A549 treated with Mapracorat at 1 μM for 4 hours (cell line): ENCODE data around the gene PCDH1. TPM values are rescaled to one million over a fixed set of nuclear protein-coding genes. Genes with fewer than 3 reads are reported as not detected.

Source experiments
- total RNA-seq: library from RNA; stranded (reverse); fragments of 200-300 nt; extraction: Qiagen RNA extraction; gene quantifications from 5 replicates; pipeline ENCODE4 v1.2.3, GENCODE V29; 2022

PCDH1 gene
- 2.2 to 3.8 TPM (median 3.0 TPM) in 5 replicates for total RNA-seq

DNA sequence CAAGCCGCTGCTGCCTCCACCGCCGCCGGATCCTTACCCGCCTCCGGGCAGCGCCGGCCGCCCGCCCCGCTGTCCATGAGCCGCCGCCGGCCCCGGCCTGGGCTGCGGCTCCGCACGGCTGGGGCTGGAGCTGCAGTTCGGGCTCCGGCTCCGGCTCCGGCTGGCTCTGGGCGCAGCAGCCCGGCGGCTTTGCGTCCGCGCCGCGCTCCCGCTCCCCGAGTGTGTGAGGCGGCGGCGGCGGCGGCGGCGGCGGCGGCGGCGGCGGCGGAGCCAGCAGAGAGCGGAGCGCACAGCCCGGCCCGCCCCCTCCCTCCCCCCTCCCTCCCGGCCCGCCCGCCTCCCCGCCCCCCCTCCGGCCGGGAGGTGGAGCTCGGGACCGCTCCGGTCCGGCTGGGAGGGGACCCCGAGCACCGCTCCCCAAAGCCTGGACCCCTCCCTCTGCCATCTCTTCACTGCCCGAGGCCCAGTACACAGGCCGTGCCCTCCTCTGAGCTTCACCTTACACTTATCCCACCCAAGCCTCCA lies at the start of gene PCDH1:
Gene PCDH1, minus strand, starts transcription at position 225 of the 525 bp plus-strand sequence. Its CDS starts 148 bp downstream, at position 77.

GRCh38 chr5:141923448-141924313 lies 45.5 kb upstream of the PCDH1 start, which contains the start of gene DELE1:
Gene DELE1, plus strand, starts transcription at chr5:141923871. Its CDS starts 71 bp downstream, at chr5:141923942.

Other genes with a start within 250 kb of the PCDH1 start
- 44.0 to 51.0 TPM (median 48.7 TPM) in 5 replicates for gene HDAC3, start 241.6 kb downstream of the PCDH1 start, total RNA-seq
- 3.5 to 5.4 TPM (median 4.5 TPM) in 5 replicates for gene RELL2, start 241.4 kb downstream of the PCDH1 start, total RNA-seq
- gene FCHSD1, start 227.0 kb downstream of the PCDH1 start, total RNA-seq, result 9.1 to 13.3 TPM (median 9.9 TPM) in 5 replicates
- gene ARAP3, start 196.2 kb downstream of the PCDH1 start, total RNA-seq, result 2.7 to 4.8 TPM (median 4.3 TPM) in 5 replicates
- gene DELE1, start 45.5 kb upstream of the PCDH1 start, total RNA-seq, result 45.5 to 58.1 TPM (median 51.2 TPM) in 5 replicates
- gene PCDH12, start 79.8 kb upstream of the PCDH1 start, total RNA-seq, result 0.01 to 0.11 TPM (median 0.02 TPM) in 3 of 5 replicates, not detected in the others
- gene RNF14, start 90.7 kb upstream of the PCDH1 start, total RNA-seq, result 54.4 to 64.3 TPM (median 61.5 TPM) in 5 replicates
- gene GNPDA1, start 134.6 kb upstream of the PCDH1 start, total RNA-seq, result 57.5 to 69.1 TPM (median 64.6 TPM) in 5 replicates
- gene NDFIP1, start 230.4 kb upstream of the PCDH1 start, total RNA-seq, result 44.4 to 53.3 TPM (median 48.8 TPM) in 5 replicates